Neuron (in vitro differentiated cells): ENCODE measurements around the gene NPPB.

Source experiments
- H2AFZ ChIP-seq: one replicate; pipeline ENCODE4 v1.6.1; 2013; ENCODE audit warnings: low read depth, mild to moderate bottlenecking, inconsistent platforms, low read length, moderate library complexity
- H3K27me3 ChIP-seq: one replicate; pipeline ENCODE4 v1.6.1; 2013; ENCODE audit warnings: low read length; ENCODE audit not compliant: insufficient read depth
- H3K36me3 ChIP-seq: one replicate; pipeline ENCODE4 v1.6.1; 2013; ENCODE audit warnings: low read length; ENCODE audit not compliant: insufficient read depth
- H3K4me1 ChIP-seq: one replicate; pipeline ENCODE4 v1.6.1; 2013; ENCODE audit warnings: low read length; ENCODE audit not compliant: insufficient read depth
- H3K4me3 ChIP-seq: 2 replicates; pipeline ENCODE4 v1.5.1; 2013; ENCODE audit warnings: mild to moderate bottlenecking, low read length, moderate library complexity
- H3K9me3 ChIP-seq: one replicate; pipeline ENCODE4 v1.6.1; 2013; ENCODE audit warnings: low read length

The NPPB gene

GRCh38 chr1:11878081-11878890 lies 19.5 kb upstream of the NPPB start:
- H2AFZ ChIP-seq = no peak overlapping the region
- no peaks in the 10 kb centered on the region for H3K36me3 ChIP-seq
- no peak overlapping the region for H3K4me3 ChIP-seq
- no peaks in the 10 kb centered on the region for H3K9me3 ChIP-seq
- H3K27me3 ChIP-seq = no peaks in the 10 kb centered on the region
- peaks cover 4% of the 10 kb centered on the region for H3K4me1 ChIP-seq

DNA sequence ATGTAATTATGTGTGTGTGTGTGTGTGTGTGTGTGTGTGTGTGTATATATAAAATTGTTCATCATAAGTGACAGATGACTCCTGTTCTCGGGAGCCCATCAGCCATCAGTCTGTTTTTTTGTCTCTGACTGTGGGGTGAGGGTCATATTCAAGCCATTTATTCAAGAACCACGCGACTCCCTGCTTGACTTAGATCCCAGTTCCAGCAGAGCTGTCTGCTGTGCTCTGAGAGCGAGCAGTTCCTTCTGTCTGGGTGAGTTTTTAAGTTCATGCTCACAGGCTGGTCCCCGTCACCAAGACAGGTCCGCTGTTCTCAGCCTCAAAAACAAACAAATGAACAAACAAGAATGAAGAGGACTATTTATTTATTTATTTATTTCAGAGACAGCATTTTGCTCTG lies 18.3 kb upstream of the NPPB start:
- H3K27me3 ChIP-seq = no peaks in the 10 kb centered on the region
- no peak overlapping the region for H2AFZ ChIP-seq
- no peak overlapping the region for H3K4me3 ChIP-seq
- peaks cover 4% of the 10 kb centered on the region for H3K4me1 ChIP-seq
- no peaks in the 10 kb centered on the region for H3K9me3 ChIP-seq
- H3K36me3 ChIP-seq = no peaks in the 10 kb centered on the region

GRCh38 chr1:11875094-11875493 lies 16.3 kb upstream of the NPPB start:
- Histone ChIP-seq H3K4me1 (no peaks in the 10 kb centered on the region), H3K4me3 (no peak overlapping the region), H3K27me3 (no peaks in the 10 kb centered on the region), H2AFZ (no peak overlapping the region), H3K36me3 (no peaks in the 10 kb centered on the region), H3K9me3 (no peaks in the 10 kb centered on the region)

- Histone ChIP-seq H3K4me3 (no peak overlapping the region), H2AFZ (no peak overlapping the region), H3K4me1 (no peaks in the 10 kb centered on the region), H3K27me3 (peaks cover 3% of the 10 kb centered on the region), H3K36me3 (no peaks in the 10 kb centered on the region), H3K9me3 (no peaks in the 10 kb centered on the region)
Observed at GRCh38 chr1:11874624-11875023, 15.9 kb upstream of the NPPB start.

GRCh38 chr1:11874258-11874562 lies 15.5 kb upstream of the NPPB start:
- H2AFZ ChIP-seq = no peak overlapping the region
- H3K4me1 ChIP-seq = no peaks in the 10 kb centered on the region
- H3K27me3 ChIP-seq = peaks cover 3% of the 10 kb centered on the region
- no peaks in the 10 kb centered on the region for H3K36me3 ChIP-seq
- H3K4me3 ChIP-seq = no peak overlapping the region
- H3K9me3 ChIP-seq = no peaks in the 10 kb centered on the region

- no peaks in the 10 kb centered on the region for H3K9me3 ChIP-seq
- no peaks in the 10 kb centered on the region for H3K4me1 ChIP-seq
- H3K27me3 ChIP-seq = peaks cover 3% of the 10 kb centered on the region
Observed at GRCh38 chr1:11873395-11874257, 14.9 kb upstream of the NPPB start.

DNA sequence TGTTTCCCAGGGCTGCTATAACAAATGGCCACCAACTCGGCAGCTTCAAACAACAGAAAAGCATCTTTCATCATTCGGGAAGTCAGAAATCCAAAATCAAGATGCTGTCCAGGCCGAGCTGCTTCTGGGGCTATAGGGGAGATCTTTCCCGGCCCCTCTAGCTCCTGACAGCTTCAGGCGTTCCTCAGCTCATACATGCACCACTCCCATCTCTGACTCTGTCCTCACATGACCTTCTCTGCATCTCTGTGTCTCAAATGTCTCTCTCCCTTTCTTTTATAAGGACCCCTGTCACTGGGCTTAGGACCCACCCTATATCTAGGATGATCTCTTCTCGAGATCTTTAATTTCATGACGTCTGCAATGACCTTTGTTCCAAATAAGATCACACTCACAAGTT lies 13.8 kb upstream of the NPPB start:
- no peaks in the 10 kb centered on the region for H3K4me1 ChIP-seq
- H3K27me3 ChIP-seq = peaks cover 3% of the 10 kb centered on the region
- H3K36me3 ChIP-seq = no peaks in the 10 kb centered on the region
- H2AFZ ChIP-seq = no peak overlapping the region
- no peaks in the 10 kb centered on the region for H3K9me3 ChIP-seq
- no peak overlapping the region for H3K4me3 ChIP-seq

More at GRCh38 chr1:11873395-11874257, 14.9 kb upstream of the NPPB start:
- no peaks in the 10 kb centered on the region for H3K36me3 ChIP-seq
- no peak overlapping the region for H3K4me3 ChIP-seq
- no peak overlapping the region for H2AFZ ChIP-seq

- H3K36me3 ChIP-seq = no peaks in the 10 kb centered on the region
- no peak overlapping the region for H2AFZ ChIP-seq
- no peak overlapping the region for H3K4me3 ChIP-seq
- H3K9me3 ChIP-seq = no peaks in the 10 kb centered on the region
- H3K4me1 ChIP-seq = no peaks in the 10 kb centered on the region
- peaks cover 3% of the 10 kb centered on the region for H3K27me3 ChIP-seq
Observed at GRCh38 chr1:11869650-11870207, 11.0 kb upstream of the NPPB start.

GRCh38 chr1:11869104-11869503 lies 10.4 kb upstream of the NPPB start:
- Histone ChIP-seq H3K4me1 (no peaks in the 10 kb centered on the region), H3K36me3 (no peaks in the 10 kb centered on the region), H3K9me3 (no peaks in the 10 kb centered on the region), H2AFZ (no peak overlapping the region), H3K4me3 (no peak overlapping the region), H3K27me3 (peaks cover 3% of the 10 kb centered on the region)

- H2AFZ ChIP-seq = no peak overlapping the region
- no peak overlapping the region for H3K4me3 ChIP-seq
- no peaks in the 10 kb centered on the region for H3K9me3 ChIP-seq
- no peaks in the 10 kb centered on the region for H3K4me1 ChIP-seq
- H3K36me3 ChIP-seq = no peaks in the 10 kb centered on the region
- H3K27me3 ChIP-seq = peaks cover 3% of the 10 kb centered on the region
Observed at GRCh38 chr1:11868331-11868980, 9.7 kb upstream of the NPPB start.

DNA sequence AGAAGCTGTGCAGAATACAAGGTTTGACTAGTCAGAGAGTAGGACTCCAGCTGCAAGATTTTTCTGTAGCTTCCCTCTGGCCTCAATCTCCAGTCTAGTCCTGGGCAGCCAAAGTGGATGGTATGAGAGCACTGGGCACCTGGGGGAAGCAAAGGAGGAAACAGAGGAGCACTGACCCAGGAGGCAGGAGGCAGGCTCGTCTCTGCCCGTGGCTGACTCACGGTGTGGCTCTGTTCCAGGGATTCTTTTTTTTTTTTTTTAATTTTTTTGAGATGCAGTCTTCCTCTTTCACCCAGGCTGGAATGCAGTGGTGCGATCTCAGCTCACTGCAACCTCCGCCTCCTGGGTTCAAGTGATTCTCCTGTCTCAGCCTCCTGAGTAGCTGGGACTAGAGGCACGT lies 4.1 kb upstream of the NPPB start:
- Histone ChIP-seq H3K4me1 (peaks cover 5% of the 10 kb centered on the region), H3K4me3 (no peak overlapping the region), H3K9me3 (no peaks in the 10 kb centered on the region), H3K27me3 (peaks cover 32% of the 10 kb centered on the region), H3K36me3 (no peaks in the 10 kb centered on the region), H2AFZ (no peak overlapping the region)

DNA sequence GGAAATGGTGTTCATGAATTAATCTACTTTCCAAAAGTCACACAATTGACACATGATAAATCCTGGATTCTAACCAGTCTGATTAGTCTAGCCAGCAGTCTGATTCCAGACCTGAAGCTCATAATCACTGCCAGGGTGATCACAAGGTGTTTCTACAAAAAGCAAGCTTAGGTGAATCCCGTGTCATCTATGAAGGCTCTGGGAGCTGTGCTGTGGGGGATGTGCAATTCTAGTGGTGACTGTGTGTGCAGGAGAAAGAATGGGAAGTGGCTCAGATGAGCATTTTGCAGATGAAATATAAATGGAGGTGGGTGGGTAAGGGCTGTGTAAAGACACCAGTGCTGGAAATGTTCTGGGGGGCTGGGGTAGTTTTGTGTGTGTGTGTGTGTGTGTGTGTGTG lies 1.8 kb upstream of the NPPB start:
- Histone ChIP-seq H3K4me3 (no peak overlapping the region), H3K27me3 (peaks cover 44% of the 10 kb centered on the region), H3K36me3 (no peaks in the 10 kb centered on the region), H3K4me1 (peaks cover 5% of the 10 kb centered on the region), H2AFZ (no peak overlapping the region), H3K9me3 (no peaks in the 10 kb centered on the region)

- no peaks in the 10 kb centered on the region for H3K9me3 ChIP-seq
- H3K36me3 ChIP-seq = no peaks in the 10 kb centered on the region
- H3K4me3 ChIP-seq = no peak overlapping the region
- peaks cover 5% of the 10 kb centered on the region for H3K4me1 ChIP-seq
- H2AFZ ChIP-seq = no peak overlapping the region
- H3K27me3 ChIP-seq = peaks cover 44% of the 10 kb centered on the region
Observed at GRCh38 chr1:11860083-11860482, 1.3 kb upstream of the NPPB start.
